Brain microvascular endothelial cell (primary cell): ENCODE measurements around the gene CCDC77.

Source experiments
- DNase-seq: peaks from one replicate; pipeline ENCODE4 v3.0.0-alpha.2; 2020
- H3K27ac ChIP-seq: fragments of 250-450 bp; sonication (Bioruptor Pico); 2 replicates; pipeline ENCODE4 v1.5.1; 2020; ENCODE audit warnings: mild to moderate bottlenecking, moderate library complexity
- H3K27me3 ChIP-seq: fragments of 250-450 bp; sonication (Bioruptor Pico); replicated peaks from 2 replicates; pipeline ENCODE4 v1.5.1; 2020; ENCODE audit warnings: mild to moderate bottlenecking
- H3K36me3 ChIP-seq: fragments of 250-450 bp; sonication (Bioruptor Pico); replicated peaks from 2 replicates; pipeline ENCODE4 v1.5.1; 2020; ENCODE audit warnings: mild to moderate bottlenecking
- H3K4me3 ChIP-seq: 2 replicates; pipeline ENCODE4 v1.5.1; 2011; ENCODE audit warnings: low read depth, mild to moderate bottlenecking, control low read depth, low read length, moderate library complexity
- in situ Hi-C: cut with HindIII; loops from 2 replicates; pipeline ENCODE4 v1.10.0; 2017; ENCODE audit warnings: low sequenced_read_pairs, low pct_ligation_motif_present
- TF ChIP-seq, protein P1 (sequence below): IDR thresholded peaks from 2 replicates; pipeline ENCODE4 v1.5.1; 2011; ENCODE audit warnings: low read depth, mild to moderate bottlenecking, moderate library complexity, low read length, control low read depth, inconsistent platforms; ENCODE audit errors: missing control alignments

CCDC77 gene

DNA sequence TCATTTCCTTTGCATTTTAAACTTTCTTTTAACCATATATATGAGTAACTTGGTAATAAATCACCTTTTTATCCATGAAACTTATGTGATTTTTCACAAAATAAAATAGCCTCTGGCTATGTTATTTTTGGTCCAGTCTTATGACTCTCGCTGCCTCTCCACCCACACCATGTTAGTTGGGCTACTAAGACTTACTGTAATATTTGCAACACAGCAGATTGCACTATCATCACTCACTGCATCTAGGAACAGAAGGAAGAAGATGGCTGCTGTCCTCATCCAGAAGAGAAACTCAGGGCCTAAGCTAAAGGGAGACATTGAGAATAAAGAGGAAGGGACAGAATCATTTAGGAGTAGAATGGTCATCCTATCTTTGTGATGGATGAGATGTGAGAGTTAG lies 45.7 kb downstream of the CCDC77 start:
- in situ Hi-C loops = no loop called here
- Histone ChIP-seq H3K27me3 (no peaks in the 10 kb centered on the region), H3K4me3 (no peak overlapping the region), H3K27ac (no peak overlapping the region), H3K36me3 (no peaks in the 10 kb centered on the region)
- DNase-seq = no peak
- TF ChIP-seq, protein P1, sequence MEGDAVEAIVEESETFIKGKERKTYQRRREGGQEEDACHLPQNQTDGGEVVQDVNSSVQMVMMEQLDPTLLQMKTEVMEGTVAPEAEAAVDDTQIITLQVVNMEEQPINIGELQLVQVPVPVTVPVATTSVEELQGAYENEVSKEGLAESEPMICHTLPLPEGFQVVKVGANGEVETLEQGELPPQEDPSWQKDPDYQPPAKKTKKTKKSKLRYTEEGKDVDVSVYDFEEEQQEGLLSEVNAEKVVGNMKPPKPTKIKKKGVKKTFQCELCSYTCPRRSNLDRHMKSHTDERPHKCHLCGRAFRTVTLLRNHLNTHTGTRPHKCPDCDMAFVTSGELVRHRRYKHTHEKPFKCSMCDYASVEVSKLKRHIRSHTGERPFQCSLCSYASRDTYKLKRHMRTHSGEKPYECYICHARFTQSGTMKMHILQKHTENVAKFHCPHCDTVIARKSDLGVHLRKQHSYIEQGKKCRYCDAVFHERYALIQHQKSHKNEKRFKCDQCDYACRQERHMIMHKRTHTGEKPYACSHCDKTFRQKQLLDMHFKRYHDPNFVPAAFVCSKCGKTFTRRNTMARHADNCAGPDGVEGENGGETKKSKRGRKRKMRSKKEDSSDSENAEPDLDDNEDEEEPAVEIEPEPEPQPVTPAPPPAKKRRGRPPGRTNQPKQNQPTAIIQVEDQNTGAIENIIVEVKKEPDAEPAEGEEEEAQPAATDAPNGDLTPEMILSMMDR = no peak

DNA sequence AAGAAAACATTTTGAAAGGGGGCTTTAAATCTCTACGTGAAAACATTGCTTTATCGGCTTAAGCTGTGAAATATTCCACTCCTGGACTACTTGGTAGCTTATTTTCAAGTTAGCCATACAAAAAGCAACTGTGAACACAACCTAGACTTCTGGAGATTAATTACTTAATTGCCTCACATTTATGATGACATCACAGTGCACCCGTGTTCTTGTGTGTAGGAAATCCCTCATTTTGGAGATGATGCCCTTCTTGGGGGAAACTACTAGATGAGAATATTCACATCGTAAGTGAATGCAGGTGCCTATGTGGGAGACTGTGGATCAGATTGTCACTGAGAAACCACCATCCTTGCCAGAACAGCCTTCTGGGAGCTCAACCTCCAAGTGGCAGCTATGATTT lies 47.8 kb downstream of the CCDC77 start:
- Histone ChIP-seq H3K27me3 (no peaks in the 10 kb centered on the region), H3K36me3 (no peaks in the 10 kb centered on the region), H3K4me3 (no peak overlapping the region), H3K27ac (no peak overlapping the region)
- TF ChIP-seq, protein P1 = no peak
- in situ Hi-C loops = no loop called here
- DNase-seq = no peak

DNA sequence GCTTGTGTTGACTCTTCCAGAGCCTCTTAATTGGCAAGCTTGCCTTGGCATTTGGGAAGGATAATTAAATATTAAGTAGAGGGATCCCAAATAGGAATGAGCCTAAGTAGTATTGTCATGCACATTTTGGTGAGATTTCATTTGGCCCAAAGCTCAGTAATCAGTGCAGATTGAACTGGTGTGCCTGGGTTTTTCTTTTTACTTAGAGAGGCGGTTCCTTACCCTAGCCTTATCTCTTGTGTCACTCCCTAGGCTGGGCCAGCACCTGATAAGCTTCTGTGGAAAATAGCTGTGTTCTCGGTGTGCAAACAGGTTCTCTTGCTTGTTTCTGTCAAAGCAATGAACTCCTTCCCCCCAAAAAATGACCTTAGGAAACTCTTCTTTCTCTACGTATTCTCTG lies 49.0 kb downstream of the CCDC77 start:
- TF ChIP-seq, protein P1 = no peak
- Histone ChIP-seq H3K36me3 (no peaks in the 10 kb centered on the region), H3K27me3 (no peaks in the 10 kb centered on the region), H3K27ac (no peak overlapping the region), H3K4me3 (no peak overlapping the region)
- in situ Hi-C loops = no loop called here
- no peak for DNase-seq

DNA sequence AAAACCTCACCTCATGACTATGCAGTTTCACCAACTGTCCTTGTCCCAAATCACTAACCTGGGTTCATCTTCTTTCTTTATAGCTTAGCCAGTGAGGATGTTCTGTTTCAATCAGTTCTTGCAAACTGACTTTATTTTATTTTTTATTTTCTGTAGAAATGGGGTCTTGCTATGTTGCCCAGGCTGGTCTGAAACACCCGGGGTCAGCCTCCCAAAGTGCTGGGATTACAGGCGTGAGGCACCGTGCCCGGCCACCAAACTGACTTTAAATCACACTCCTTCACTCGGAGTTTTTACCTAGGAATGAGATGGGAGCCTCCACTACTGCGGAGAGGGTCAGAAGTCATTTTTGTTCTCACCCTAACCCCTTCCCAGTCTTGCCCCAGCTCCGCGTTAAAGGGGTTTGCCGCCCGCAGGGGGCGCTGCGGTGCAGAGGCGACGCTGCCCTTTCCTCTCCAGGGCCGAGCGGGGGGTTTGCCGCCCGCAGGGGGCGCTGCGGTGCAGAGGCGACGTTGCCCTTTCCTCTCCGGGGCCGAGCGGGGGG lies 51.3 kb downstream of the CCDC77 start:
- Histone ChIP-seq H3K4me3 (no peak overlapping the region), H3K27ac (no peak overlapping the region), H3K27me3 (peaks cover 4% of the 10 kb centered on the region), H3K36me3 (no peaks in the 10 kb centered on the region)
- in situ Hi-C loops = no loop called here
- TF ChIP-seq, protein P1 = peak; percentile 35
- DNase-seq = no peak

DNA sequence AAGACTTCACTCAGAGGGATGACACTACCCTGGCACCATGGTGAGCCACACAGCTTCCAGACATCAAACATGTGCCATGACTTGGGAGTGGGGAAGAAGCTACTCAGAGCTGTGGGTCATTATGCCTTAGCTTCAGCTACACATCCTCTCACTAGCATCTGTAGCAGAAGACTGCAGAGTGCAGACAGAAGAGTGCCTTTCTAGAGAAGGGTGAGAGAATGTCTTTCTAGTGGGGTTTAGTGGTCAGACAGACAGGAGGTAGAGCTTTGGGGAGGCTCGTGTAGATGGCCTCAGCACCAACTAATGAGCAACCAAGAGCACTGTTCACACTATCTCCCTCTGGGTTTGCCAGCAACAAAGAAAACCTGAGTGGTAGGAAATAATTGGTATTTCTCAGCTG lies 53.4 kb downstream of the CCDC77 start:
- in situ Hi-C loops = no loop called here
- TF ChIP-seq, protein P1 = no peak
- Histone ChIP-seq H3K27ac (no peak overlapping the region), H3K36me3 (no peaks in the 10 kb centered on the region), H3K27me3 (peaks cover 19% of the 10 kb centered on the region), H3K4me3 (no peak overlapping the region)
- DNase-seq = no peak

DNA sequence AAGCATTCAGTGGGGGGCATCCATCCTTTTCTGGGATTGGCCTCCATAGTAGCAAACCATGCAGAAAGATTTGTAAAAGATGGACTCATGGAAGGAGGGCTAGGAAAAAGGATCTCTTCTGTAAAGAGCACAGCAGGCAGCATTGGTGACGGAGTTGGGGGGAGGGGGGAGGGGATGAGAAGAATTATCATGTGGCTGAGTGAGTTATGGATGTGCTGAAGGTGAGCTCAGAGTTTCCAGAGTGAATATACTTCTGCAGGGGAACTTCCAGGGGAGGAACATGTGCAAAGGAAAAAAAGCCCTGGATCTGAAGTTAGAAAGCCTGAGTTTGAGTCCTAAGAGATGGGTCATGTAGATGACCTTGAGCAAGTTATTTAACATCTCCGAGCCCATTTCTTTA lies 54.4 kb downstream of the CCDC77 start:
- in situ Hi-C loops = no loop called here
- Histone ChIP-seq H3K27ac (no peak overlapping the region), H3K36me3 (no peaks in the 10 kb centered on the region), H3K27me3 (peaks cover 24% of the 10 kb centered on the region), H3K4me3 (no peak overlapping the region)
- TF ChIP-seq, protein P1 = no peak
- no peak for DNase-seq
